CD4-positive, alpha-beta T cell treated with Interleukin-15 for 1 hour (primary cell): ENCODE measurements around the gene BLZF1.
A peak's percentile ranks its signal among the peaks of the same experiment; 100 is the strongest.
"Not testable (repeated sequence)": the region's sequence is repeated elsewhere in the genome, so short reads cannot be mapped to it uniquely, and the experiment has no call there.

Experiments used
- DNase-seq: peaks from one replicate; pipeline ENCODE4 v3.0.0-alpha.2; 2020

BLZF1 gene

GRCh38 chr1:169361281-169361680, 6.7 kb upstream of the BLZF1 start:
- no peak for DNase-seq

DNA sequence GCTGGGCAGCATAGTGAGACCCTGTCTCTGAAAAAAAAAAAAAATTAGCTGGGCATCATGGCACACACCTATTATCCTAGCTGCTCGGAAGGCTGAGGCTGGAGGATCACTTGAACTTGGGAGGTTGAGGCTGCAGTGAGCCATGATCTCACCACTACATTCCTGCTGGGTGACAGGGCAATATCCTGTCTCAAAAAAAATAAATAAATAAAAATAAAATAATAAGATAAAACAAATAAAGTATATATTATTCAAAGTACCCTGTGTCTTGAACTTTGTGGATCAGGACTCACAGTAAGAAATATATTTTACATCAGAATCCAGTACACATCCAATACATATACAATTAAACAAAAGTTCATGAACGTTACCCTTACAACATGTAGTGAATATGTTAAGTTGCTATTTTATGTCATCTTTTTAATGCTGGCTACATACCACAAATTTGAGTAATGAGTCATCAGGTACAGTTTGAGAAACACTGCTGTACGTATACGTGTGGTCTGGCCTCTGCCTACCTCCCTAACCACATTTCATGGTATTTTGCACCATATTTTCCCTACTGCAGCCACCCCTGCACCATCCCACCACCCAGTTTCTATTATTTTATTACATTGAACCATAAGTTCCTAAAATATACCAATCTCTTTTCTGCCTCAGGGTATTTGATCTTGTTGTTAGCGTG, 4.8 kb upstream of the BLZF1 start:
- DNase-seq, result no peak

GRCh38 chr1:169364948-169365347, 3.0 kb upstream of the BLZF1 start:
- DNase-seq, result no peak

GRCh38 chr1:169367096-169367685, 804 bp upstream of the BLZF1 start:
- no peak for DNase-seq

GRCh38 chr1:169368406-169368769, 393 bp downstream of the BLZF1 start:
- DNase-seq, result peak; percentile 19

GRCh38 chr1:169371404-169371803, 3.4 kb downstream of the BLZF1 start:
- no peak for DNase-seq

DNA sequence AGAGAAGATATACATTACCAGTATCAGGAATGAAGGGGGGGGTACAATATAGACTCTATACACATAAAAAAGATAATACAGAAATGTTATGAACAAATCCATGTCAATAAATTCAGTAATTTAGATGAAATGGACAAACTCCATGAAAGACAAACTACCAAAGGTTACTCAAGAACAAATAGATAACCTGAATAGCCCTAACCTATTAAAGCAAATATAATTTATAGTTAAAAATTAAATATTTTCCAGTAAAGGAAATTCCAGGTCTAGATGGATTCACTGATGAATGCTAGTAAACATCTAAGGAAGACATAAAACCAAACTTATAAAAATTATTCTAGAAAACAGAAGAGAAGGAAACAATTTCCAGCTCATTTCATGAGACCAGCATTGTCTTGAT, 13.2 kb downstream of the BLZF1 start:
- no peak for DNase-seq

GRCh38 chr1:169383449-169383848, 15.5 kb downstream of the BLZF1 start:
- no peak for DNase-seq

DNA sequence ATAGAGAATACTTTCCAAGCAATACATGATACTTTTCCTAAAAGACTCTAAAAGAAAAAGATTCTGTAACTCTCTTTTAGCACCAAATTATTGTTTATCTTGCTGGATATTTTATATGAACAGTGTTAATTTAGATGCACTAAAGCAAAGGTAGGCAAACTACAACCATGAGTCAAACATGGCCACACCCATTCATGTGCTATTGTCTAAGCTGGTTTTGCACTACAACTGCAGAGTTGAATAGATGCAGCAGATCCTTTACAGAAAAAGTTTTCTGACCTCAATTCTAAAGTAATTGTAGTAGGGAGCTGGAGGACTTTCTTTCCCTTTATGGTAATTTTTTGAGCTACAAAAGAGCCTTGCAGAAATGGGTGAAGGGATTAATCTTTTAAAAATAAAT, 19.4 kb downstream of the BLZF1 start:
- no peak for DNase-seq

GRCh38 chr1:169390303-169390702, 22.3 kb downstream of the BLZF1 start:
- no peak for DNase-seq

DNA sequence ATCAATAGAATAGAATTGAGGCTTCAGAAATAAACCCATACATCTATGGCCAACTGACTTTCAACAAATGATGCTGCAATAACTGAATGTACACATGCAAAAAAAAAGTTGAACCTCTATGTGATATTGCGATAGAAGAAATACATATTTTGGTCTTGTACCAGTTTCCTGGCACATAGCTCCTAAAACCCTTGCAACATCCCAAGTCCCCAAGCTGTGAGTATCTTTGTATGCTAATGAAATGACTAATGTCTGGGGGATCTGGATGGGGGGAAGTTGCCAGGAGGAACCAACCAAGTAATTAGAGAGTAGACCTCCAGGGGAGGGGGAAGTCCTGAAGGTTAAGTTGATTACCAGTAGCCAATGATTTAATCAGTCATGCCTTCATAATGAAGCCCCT, 24.4 kb downstream of the BLZF1 start:
- DNase-seq, result no peak

DNA sequence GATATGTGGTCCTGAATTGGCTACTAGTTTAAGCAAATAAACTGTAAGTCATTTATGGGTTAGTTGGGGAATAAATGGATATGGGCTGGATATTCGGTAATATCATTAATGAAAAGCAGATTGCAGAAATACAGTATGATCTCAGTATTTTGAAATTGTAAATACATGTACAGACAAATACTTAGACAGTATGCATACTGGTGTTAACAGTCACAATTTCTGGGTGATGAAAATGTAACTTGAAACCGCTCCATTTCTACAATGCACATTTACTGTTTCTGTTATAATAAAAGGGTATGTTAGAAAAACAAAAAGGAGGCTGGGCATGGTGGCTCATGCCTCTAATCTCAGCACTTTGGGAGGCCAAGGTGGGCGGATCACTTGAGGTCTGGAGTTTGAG, 28.0 kb downstream of the BLZF1 start:
- no peak for DNase-seq

DNA sequence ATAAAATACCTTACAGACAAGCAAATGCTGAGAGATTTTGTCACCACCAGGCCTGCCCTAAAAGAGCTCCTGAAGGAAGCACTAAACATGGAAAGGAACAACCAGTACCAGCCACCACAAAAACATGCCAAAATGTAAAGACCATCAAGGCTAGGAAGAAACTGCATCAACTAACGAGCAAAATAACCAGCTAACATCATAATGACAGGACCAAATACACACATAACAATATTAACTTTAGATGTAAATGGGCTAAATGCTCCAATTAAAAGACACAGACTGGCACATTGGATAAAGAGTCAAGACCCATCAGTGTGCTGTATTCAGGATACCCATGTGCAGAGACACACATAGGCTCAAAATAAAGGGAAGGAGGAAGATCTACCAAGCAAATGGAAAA, 34.6 kb downstream of the BLZF1 start:
- not testable (repeated sequence) for DNase-seq

DNA sequence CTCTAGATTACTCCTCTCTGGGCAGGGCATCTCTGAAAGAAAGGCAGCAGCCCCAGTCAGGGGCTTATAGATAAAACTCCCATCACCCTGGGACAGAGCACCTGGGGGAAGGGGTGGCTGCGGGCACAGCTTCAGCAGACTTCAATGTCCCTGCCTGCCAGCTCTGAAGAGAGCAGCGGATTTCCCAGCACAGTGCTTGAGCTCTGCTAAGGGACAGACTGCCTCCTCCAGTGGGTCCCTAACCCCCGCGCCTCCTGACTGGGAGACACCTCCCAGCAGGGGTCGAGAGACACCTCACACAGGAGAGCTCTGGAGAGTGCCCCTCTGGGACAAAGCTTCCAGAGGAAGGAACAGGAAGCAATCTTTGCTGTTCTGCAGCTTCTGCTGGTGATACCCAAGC, 40.3 kb downstream of the BLZF1 start:
- peak; percentile 16 for DNase-seq

DNA sequence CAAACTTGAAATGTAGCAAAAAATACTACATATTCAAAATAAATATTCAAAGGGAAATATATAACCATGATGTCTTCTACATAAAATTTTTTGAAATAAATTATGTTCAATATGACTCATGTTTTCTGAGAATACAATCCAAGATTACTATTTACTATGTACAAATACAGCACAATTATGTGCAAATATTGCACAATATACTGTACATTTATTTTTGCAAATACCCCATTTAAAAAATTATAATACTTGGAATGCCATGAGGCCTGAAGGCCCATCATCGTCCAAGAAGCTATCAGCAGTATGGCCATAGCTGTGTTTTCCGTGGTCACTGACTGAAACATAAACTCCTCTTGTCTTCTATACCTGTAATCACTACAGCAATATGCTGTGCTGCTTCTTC, 47.0 kb downstream of the BLZF1 start:
- DNase-seq, result no peak

DNA sequence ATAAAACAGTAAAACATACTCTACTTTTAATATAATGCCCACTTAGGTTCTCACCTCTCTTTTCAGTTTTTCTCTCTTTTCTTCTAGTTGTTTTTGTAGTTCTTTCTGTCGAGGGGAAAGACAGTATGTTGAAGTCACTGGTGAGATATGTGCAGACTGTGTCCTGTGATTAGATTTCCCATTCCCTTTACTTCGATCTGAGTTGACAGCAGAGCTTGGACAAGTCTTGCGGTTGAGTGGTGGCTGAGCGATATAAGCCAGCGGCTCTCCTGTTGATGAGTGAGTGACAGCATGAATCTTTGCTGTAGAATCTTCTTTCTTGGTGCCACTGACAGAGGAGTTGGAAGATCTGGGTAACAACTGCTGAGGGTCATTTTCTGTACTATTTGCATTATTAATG, 53.3 kb downstream of the BLZF1 start:
- DNase-seq, result no peak

DNA sequence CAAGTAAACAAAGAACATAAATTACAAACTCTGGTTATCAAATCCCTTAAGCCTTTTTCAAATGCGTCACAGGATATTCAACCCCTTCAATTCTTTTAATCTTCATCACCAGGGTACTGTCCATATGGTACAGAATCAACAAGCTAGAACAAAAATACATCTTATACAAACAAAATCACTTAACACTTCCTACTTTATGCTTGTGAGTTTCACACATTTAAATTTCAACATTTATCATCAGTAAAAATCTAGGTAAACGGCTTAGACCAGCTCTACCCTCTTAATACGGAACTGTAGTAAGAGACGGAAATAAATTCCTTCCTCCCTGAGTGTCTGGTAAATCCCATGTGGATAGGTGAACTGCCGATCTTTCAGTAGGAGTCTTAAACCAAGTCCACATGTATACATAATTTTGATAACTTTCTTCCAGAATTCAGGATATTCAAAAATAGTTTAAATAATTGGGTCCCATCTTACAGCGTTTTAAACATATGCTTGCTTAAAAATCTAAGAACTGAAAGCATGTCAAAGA, 58.2 kb downstream of the BLZF1 start:
- no peak for DNase-seq

DNA sequence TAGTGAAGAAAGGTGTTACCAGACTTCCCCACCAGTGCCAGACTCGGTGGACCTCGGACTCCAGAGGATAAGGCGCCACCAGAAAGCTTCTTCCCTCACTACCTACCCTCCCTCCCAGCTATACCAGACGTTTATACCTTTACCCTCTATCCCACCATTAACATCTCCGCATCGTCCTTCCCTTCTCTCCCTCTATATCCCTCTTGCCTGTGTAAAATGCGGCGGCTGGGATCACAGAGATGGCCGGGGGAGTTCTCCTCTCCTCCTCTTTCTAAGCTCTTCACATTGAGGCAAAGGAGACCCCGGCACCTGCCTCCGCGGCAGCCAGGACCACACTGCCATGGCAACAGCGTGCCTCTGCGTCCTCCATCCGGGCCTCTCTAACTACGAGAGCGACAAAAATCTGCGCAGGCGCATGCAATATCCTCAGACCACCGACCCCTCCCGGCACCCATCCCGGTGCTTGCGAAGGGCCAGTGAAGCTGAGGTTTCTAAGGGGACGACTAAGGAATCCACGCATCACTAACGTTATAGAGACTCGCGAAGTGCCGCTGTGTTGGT, 59.2 kb downstream of the BLZF1 start, which contains the start of gene CCDC181:
Gene CCDC181 (minus strand): TSS at position 394 of the 561 bp plus-strand sequence. CDS start 2,547 bp downstream, outside the sequence.
- DNase-seq, result peak; percentile 45
